Measurements from ENCODE around the gene CXCL5.

- TF ChIP-seq CTCF (IDR thresholded peaks at IDR 0.05 in 8 of 11, conservative IDR thresholded peaks at IDR 0.05 in 3 of 11) (no peak), POLR2A (IDR thresholded peaks at IDR 0.05) (no peak), POLR2AphosphoS5 (IDR thresholded peaks at IDR 0.05) (no peak)
Observed at GRCh38 chr4:74009307-74009706, 10.8 kb upstream of the CXCL5 start.

Data from spleen (tissue), 7 donors.